Measurements from ENCODE around the gene CHMP4B.

DNA sequence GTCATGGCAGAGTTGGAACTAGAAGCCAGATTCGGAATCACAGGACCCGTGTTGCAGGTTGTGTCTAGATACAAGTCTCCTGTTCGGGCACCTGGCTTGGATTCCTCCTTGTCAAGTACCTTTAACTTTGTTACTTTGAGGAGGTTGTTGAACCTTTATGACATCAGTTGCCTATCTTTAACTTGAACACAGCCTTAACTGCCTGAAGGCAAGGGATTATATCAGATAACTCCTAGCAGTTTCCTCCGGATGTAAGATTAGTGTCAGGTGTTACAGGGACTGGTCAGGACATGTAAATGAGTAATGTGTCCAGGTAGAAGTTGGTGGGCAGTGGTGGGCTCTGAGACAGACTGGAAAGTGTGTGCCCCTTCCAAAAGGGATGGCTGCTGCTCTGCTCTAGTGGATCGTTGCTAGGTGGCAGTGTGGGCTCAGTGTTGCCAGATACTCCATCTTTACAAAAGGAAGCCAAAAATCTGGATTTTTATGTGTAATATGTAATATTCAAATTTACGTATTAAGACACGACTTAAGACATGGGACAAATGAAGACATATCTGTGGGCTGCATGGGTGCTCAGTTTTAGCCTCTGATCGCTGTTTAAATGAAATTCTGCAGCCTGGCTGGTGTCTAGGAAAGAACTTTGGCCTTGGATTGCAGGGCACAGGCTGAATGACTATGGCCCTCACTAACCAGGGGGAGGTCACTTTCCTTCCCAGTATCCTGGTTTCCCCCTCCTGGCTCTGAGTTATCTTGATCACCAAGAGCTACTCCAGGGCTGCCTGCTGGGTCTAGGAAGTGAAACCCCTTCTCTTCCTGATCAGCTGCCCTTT is 27.1 kb downstream of the CHMP4B start:
- TF ChIP-seq, protein P1, sequence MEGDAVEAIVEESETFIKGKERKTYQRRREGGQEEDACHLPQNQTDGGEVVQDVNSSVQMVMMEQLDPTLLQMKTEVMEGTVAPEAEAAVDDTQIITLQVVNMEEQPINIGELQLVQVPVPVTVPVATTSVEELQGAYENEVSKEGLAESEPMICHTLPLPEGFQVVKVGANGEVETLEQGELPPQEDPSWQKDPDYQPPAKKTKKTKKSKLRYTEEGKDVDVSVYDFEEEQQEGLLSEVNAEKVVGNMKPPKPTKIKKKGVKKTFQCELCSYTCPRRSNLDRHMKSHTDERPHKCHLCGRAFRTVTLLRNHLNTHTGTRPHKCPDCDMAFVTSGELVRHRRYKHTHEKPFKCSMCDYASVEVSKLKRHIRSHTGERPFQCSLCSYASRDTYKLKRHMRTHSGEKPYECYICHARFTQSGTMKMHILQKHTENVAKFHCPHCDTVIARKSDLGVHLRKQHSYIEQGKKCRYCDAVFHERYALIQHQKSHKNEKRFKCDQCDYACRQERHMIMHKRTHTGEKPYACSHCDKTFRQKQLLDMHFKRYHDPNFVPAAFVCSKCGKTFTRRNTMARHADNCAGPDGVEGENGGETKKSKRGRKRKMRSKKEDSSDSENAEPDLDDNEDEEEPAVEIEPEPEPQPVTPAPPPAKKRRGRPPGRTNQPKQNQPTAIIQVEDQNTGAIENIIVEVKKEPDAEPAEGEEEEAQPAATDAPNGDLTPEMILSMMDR (IDR thresholded peaks at IDR 0.05): no peak
- TF ChIP-seq POLR2A (IDR thresholded peaks at IDR 0.05): no peak

Measured in adrenal gland (tissue), 5 donors.